Endothelial cell of umbilical vein (primary cell): ENCODE results near the gene TUBB4B. TPM values are rescaled to one million over a fixed set of nuclear protein-coding genes. Genes with fewer than 3 reads are reported as not detected.

Source experiments
- BruUV-seq: library from RNA; stranded (reverse); fragments of 400-500 nt; replicated peaks from 2 replicates; lab custom pipeline; 2021; lab: Mats Ljungman, UMichigan
- CTCF ChIA-PET: fragments of 300-600, 350-600 bp; sonication (Branson Sonifier 250); formaldehyde crosslinking; loops from one replicate; lab custom pipeline; 2021; ENCODE audit warnings: antibody characterized with exemption, inconsistent platforms; lab: Charles Lee
- POLR2A ChIA-PET: fragments of 300-600, 350-600 bp; sonication (Branson Sonifier 250); formaldehyde crosslinking; loops from one replicate; lab custom pipeline; 2021; ENCODE audit warnings: antibody characterized with exemption, inconsistent platforms; lab: Charles Lee
- DNase-seq: peaks from one replicate; pipeline ENCODE4 v3.0.0-alpha.2; 2011; ENCODE audit warnings: low read depth, low spot score
- FAIRE-seq: peaks from 2 replicates; lab custom pipeline; 2011; peaks lifted over from hg19 to GRCh38; lab: Jason Lieb, UNC
- H2AFZ ChIP-seq: 2 replicates; pipeline ENCODE4 v1.6.0; 2012; ENCODE audit warnings: low read depth, low read length, control low read depth, inconsistent platforms
- H3K27ac ChIP-seq: 2 replicates; pipeline ENCODE4 v1.5.1; 2011; ENCODE audit warnings: low read depth, mild to moderate bottlenecking, control low read depth, low read length, moderate library complexity; ENCODE audit not compliant: insufficient read depth
- H3K27me3 ChIP-seq, 2 experiments: 2 replicates each; pipeline versions ENCODE4 v1.6.0 to v1.6.1; 2011; ENCODE audit warnings: low read length in 2 of 2, mixed read lengths in 1 of 2; ENCODE audit not compliant: control insufficient read depth in 2 of 2, insufficient read depth in 2 of 2
- H3K36me3 ChIP-seq, 2 experiments: 2 replicates in 1 of 2; 3 replicates in 1 of 2; pipeline ENCODE4 v1.5.1; 2011; ENCODE audit warnings: low read length in 2 of 2, mild to moderate bottlenecking in 1 of 2, moderate library complexity in 1 of 2; ENCODE audit not compliant: control insufficient read depth in 2 of 2, insufficient read depth in 2 of 2; ENCODE audit errors: extremely low read depth in 1 of 2
- H3K4me1 ChIP-seq: 3 replicates; pipeline ENCODE4 v1.5.1; 2011; ENCODE audit warnings: mild to moderate bottlenecking, low read length; ENCODE audit not compliant: control insufficient read depth, insufficient read depth; ENCODE audit errors: extremely low read depth
- H3K4me2 ChIP-seq: 2 replicates; pipeline ENCODE4 v1.6.1; 2011; ENCODE audit warnings: low read length, control low read depth, mixed read lengths; ENCODE audit not compliant: insufficient read depth
- H3K4me3 ChIP-seq, 3 experiments: fragments of 200-600 bp in 1 of 3; sonication (generic), shearing (Covaris generic) in 1 of 3; replicated peaks in 1 of 3; 2 replicates each; pipeline ENCODE4 v1.5.1; 2011 to 2016; ENCODE audit warnings: control low read depth in 3 of 3, low read length in 3 of 3, mild to moderate bottlenecking in 2 of 3, inconsistent platforms in 1 of 3, low read depth in 1 of 3, moderate library complexity in 1 of 3; ENCODE audit not compliant: insufficient read depth in 1 of 3
- H3K79me2 ChIP-seq: 2 replicates; pipeline ENCODE4 v1.6.0; 2012; ENCODE audit warnings: low read length, inconsistent platforms; ENCODE audit not compliant: control insufficient read depth, insufficient read depth
- H3K9ac ChIP-seq: replicated peaks from 2 replicates; pipeline ENCODE3; 2011; ENCODE audit warnings: low read length, control low read depth; ENCODE audit not compliant: insufficient read depth; ENCODE audit errors: extremely low read depth
- H3K9me1 ChIP-seq: replicated peaks from 3 replicates; pipeline ENCODE4 v1.6.0; 2011; ENCODE audit warnings: mild to moderate bottlenecking, low read length; ENCODE audit not compliant: control insufficient read depth, insufficient read depth; ENCODE audit errors: extremely low read depth
- H3K9me3 ChIP-seq: replicated peaks from 2 replicates; pipeline ENCODE4 v1.5.1; 2012; ENCODE audit warnings: low read length, inconsistent platforms; ENCODE audit not compliant: control insufficient read depth, insufficient read depth
- H4K20me1 ChIP-seq: replicated peaks from 2 replicates; pipeline ENCODE3; 2011; ENCODE audit warnings: mild to moderate bottlenecking, low read length; ENCODE audit not compliant: control insufficient read depth, insufficient read depth; ENCODE audit errors: extremely low read depth
- EZH2 ChIP-seq: IDR thresholded peaks from 2 replicates; pipeline ENCODE4 v1.6.1; 2012; ENCODE audit warnings: borderline replicate concordance, low read depth, mild to moderate bottlenecking, moderate library complexity, low read length, inconsistent platforms; ENCODE audit not compliant: severe bottlenecking
- FOS ChIP-seq: IDR thresholded peaks from 2 replicates; pipeline ENCODE4 v1.6.1; 2011; ENCODE audit warnings: mild to moderate bottlenecking, low read length, moderate library complexity, borderline replicate concordance; ENCODE audit not compliant: insufficient read depth
- GATA2 ChIP-seq: IDR thresholded peaks from 2 replicates; pipeline ENCODE4 v1.7.0; 2011; ENCODE audit warnings: low read depth, mild to moderate bottlenecking, moderate library complexity, mixed read lengths, low read length; ENCODE audit not compliant: insufficient read length, insufficient read depth
- JUN ChIP-seq: IDR thresholded peaks from 2 replicates; pipeline ENCODE4 v1.6.1; 2011; ENCODE audit warnings: borderline replicate concordance, low read depth; ENCODE audit not compliant: insufficient read length, insufficient read depth
- MYC ChIP-seq: IDR thresholded peaks from one replicate; pipeline ENCODE4 v1.6.1; 2011; ENCODE audit warnings: mild to moderate bottlenecking, low read depth, low read length
- POLR2A ChIP-seq: IDR thresholded peaks from 2 replicates; pipeline ENCODE4 v1.6.1; 2012; ENCODE audit warnings: low read depth, mild to moderate bottlenecking, control low read depth, low read length
- POLR2AphosphoS5 ChIP-seq: IDR thresholded peaks from 2 replicates; pipeline ENCODE4 v1.6.1; 2012; ENCODE audit warnings: low read depth, mild to moderate bottlenecking, control low read depth, low read length, moderate library complexity; ENCODE audit not compliant: insufficient read depth
- dilution Hi-C: fragments of 300-500 bp; cut with MboI; formaldehyde crosslinking; loops from one replicate; pipeline ENCODE4 v1.15.0; 2019; ENCODE audit warnings: low sequenced_read_pairs; ENCODE audit not compliant: extremely low pct_ligation_motif_present
- intact Hi-C: fragments of 100-400 bp; cut with micrococcal nuclease; formaldehyde crosslinking; loops from one replicate; pipeline ENCODE4 v1.10.0; 2022
- polyA plus RNA-seq, 4 experiments: library from polyadenylated mRNA; depleted of rRNA in 3 of 4; stranded (reverse) in 3 of 4; unstranded in 1 of 4; fragments of >200 nt; gene quantifications; 2 replicates each; pipeline versions ENCODE4 v1.2.1 to v1.2.3, GENCODE V29; 2011 to 2012; ENCODE audit warnings: missing spikeins in 1 of 4
- total RNA-seq: library from RNA; stranded (reverse); gene quantifications from 2 replicates; pipeline ENCODE4 v1.2.3, GENCODE V29; 2021
- TF ChIP-seq, protein P1 (sequence below): IDR thresholded peaks from 2 replicates; pipeline ENCODE4 v1.6.1; 2011; ENCODE audit not compliant: insufficient read depth, insufficient read length
- TF ChIP-seq, protein P2 (sequence below), 2 donors: IDR thresholded peaks; 1 replicate in 1 of 2; 2 replicates in 1 of 2; pipeline ENCODE4 v1.5.1; 2011; ENCODE audit warnings: low read length in 2 of 2, mild to moderate bottlenecking in 2 of 2, moderate library complexity in 2 of 2, control low read depth in 1 of 2, inconsistent platforms in 1 of 2, low read depth in 1 of 2; ENCODE audit not compliant: insufficient read depth in 1 of 2; ENCODE audit errors: extremely low read depth in 1 of 2

Gene TUBB4B
- total and polyA plus RNA-seq, 2 donors (not counting 3 experiments of a cell fraction or from before 2014, with no cell fraction given) = 418 to 558 TPM

DNA sequence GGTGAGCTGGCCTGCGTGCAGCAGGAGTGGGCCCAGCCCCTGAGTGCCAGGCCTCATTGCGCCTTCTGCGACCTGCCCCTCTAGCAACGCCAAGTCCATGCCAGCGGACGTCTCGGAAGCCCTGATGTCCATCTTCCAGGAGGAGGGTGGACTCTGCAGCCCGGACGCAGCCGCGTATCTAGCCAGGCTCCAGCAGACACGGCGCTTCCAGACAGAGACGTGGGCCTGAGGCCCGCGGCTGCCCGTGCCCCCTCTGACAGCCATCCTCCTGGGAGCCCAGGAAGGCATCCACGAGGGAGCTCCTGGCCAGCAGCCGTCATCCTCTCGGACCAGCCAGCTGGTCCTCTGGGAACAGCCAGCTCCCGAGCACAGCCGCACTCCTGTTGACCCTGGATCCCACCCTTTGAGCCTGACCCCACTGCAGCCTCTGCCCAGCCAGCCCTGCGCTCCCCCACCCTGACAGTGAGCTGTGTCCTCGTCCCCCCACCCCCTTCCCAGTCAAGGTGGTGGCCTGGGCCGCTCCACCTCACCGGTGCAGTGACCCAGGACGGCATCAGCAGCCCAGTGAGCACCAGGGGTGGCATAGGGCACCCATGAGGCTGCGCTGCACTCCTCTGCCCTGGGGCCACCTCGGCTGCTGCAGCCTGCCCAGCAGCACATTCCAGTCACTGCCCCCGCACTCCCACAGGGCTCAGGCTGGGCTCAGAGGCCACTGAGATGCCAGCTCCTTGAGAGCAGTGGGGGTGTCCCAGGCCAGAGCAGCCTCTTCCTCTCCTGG, 24.7 kb upstream of the TUBB4B start:
- Histone ChIP-seq H4K20me1 (no peaks in the 10 kb centered on the region), H3K4me2 (no peak overlapping the region), H3K36me3 (peaks cover 0 to 4% of the 10 kb centered on the region in 2 experiments), H3K9me3 (no peaks in the 10 kb centered on the region), H2AFZ (no peak overlapping the region), H3K4me1 (peaks cover 6% of the 10 kb centered on the region), H3K27ac (no peak overlapping the region), H3K79me2 (no peaks in the 10 kb centered on the region), H3K9ac (no peak overlapping the region), H3K4me3 (no peak overlapping the region), H3K9me1 (no peaks in the 10 kb centered on the region), H3K27me3 (no peaks in the 10 kb centered on the region)
- TF ChIP-seq POLR2AphosphoS5 (no peak), GATA2 (no peak), FOS (no peak), POLR2A (no peak), JUN (no peak), EZH2 (no peak), MYC (no peak)
- TF ChIP-seq, protein P1, sequence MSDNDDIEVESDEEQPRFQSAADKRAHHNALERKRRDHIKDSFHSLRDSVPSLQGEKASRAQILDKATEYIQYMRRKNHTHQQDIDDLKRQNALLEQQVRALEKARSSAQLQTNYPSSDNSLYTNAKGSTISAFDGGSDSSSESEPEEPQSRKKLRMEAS = no peak
- TF ChIP-seq, protein P2, sequence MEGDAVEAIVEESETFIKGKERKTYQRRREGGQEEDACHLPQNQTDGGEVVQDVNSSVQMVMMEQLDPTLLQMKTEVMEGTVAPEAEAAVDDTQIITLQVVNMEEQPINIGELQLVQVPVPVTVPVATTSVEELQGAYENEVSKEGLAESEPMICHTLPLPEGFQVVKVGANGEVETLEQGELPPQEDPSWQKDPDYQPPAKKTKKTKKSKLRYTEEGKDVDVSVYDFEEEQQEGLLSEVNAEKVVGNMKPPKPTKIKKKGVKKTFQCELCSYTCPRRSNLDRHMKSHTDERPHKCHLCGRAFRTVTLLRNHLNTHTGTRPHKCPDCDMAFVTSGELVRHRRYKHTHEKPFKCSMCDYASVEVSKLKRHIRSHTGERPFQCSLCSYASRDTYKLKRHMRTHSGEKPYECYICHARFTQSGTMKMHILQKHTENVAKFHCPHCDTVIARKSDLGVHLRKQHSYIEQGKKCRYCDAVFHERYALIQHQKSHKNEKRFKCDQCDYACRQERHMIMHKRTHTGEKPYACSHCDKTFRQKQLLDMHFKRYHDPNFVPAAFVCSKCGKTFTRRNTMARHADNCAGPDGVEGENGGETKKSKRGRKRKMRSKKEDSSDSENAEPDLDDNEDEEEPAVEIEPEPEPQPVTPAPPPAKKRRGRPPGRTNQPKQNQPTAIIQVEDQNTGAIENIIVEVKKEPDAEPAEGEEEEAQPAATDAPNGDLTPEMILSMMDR (IDR thresholded peaks at IDR 0.05; ENCODE audit: extremely low read depth in 1 of 2, insufficient read depth in 1 of 2, low read depth in 1 of 2, low read length in 2 of 2) = no peak
- FAIRE-seq (no peak), DNase-seq (no peak)
- intact Hi-C loops = no loop called here
- POLR2A ChIA-PET = no interaction called here
- CTCF ChIA-PET = interaction anchor here (0.9 kb wide), 1 partner anchor 11 kb away, joined by 3 read pairs; the partner anchor contains the start of gene RNF224
- dilution Hi-C loops = no loop called here
- no TSS peak for BruUV-seq
